ENCODE measurements around the gene TRAF7.

TRAF7 gene

GRCh38 chr16:2212362-2213324 is 57.1 kb downstream of the TRAF7 start:
- H3K4me3 ChIP-seq (ENCODE audit: low read depth, low read length), result peak overlapping the region; percentile 72
- TF ChIP-seq, protein P1, sequence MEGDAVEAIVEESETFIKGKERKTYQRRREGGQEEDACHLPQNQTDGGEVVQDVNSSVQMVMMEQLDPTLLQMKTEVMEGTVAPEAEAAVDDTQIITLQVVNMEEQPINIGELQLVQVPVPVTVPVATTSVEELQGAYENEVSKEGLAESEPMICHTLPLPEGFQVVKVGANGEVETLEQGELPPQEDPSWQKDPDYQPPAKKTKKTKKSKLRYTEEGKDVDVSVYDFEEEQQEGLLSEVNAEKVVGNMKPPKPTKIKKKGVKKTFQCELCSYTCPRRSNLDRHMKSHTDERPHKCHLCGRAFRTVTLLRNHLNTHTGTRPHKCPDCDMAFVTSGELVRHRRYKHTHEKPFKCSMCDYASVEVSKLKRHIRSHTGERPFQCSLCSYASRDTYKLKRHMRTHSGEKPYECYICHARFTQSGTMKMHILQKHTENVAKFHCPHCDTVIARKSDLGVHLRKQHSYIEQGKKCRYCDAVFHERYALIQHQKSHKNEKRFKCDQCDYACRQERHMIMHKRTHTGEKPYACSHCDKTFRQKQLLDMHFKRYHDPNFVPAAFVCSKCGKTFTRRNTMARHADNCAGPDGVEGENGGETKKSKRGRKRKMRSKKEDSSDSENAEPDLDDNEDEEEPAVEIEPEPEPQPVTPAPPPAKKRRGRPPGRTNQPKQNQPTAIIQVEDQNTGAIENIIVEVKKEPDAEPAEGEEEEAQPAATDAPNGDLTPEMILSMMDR (IDR thresholded peaks at IDR 0.05; ENCODE audit: low read depth, low read length), result no peak

GRCh38 chr16:2213817-2214718 is 58.5 kb downstream of the TRAF7 start:
- peak overlapping the region; percentile 72 for H3K4me3 ChIP-seq (ENCODE audit: low read depth, low read length)
- TF ChIP-seq, protein P1 (IDR thresholded peaks at IDR 0.05; ENCODE audit: low read depth, low read length), result no peak

DNA sequence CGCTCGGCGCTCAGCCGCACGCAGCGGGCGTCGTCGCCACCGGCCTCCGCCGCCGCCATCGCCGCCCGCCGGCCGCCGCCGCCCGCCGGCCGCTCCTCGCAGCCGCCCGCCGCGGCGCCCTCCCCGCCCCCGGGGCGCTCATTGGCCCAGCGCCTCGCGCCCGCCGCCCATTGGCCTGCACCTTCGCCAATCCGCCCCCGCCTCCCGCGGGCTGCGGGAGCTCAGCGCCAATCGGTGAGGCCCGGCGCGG is 59.1 kb downstream of the TRAF7 start, which contains the start of gene PGP:
Gene PGP, minus strand, starts transcription at position 122 of the 250 bp plus-strand sequence. Its CDS starts 63 bp downstream, at position 59.
- TF ChIP-seq, protein P1 (IDR thresholded peaks at IDR 0.05; ENCODE audit: low read depth, low read length), result no peak
- H3K4me3 ChIP-seq (ENCODE audit: low read depth, low read length), result peak within 1 kb of the TSS; percentile 72

DNA sequence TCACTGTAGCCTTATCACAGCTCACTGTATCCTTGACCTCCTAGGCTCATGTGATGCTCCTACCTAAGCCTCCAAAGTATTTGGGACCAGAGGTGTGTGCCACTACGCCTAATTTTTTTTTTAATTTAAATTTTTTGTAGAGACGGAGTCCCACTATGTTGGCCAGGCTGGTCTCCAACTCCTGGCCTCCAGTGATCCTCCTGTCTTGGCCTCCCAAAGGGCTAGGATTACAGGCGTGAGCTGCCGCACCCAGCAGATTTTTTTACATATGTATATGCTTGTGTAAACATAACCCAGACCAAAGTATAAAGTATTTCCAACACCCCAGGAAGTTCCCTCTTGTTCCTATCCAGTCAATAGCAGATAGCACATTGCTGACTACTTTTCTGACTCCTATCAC is 60.7 kb downstream of the TRAF7 start:
- TF ChIP-seq, protein P1 (IDR thresholded peaks at IDR 0.05; ENCODE audit: low read depth, low read length), result no peak
- no peak overlapping the region for H3K4me3 ChIP-seq (ENCODE audit: low read depth, low read length)

- TF ChIP-seq, protein P1 (IDR thresholded peaks at IDR 0.05; ENCODE audit: low read depth, low read length), result no peak
- peak within 1 kb of the TSS; percentile 91 for H3K4me3 ChIP-seq (ENCODE audit: low read depth, low read length)
Measured at GRCh38 chr16:2223221-2223941, 67.8 kb downstream of the TRAF7 start, which contains the start of gene E4F1. TSS of gene E4F1 (plus strand) at chr16:2223591. CDS start at chr16:2223614, 23 bp downstream.

GRCh38 chr16:2223942-2224486 is 68.4 kb downstream of the TRAF7 start:
- TF ChIP-seq, protein P1 (IDR thresholded peaks at IDR 0.05; ENCODE audit: low read depth, low read length), result no peak
- peak overlapping the region; percentile 91 for H3K4me3 ChIP-seq (ENCODE audit: low read depth, low read length)

Measured in WI38 (cell line).